ENCODE data around the gene ZNF341.
"Not testable (repeated sequence)": the region's sequence is repeated elsewhere in the genome, so short reads cannot be mapped to it uniquely, and the experiment has no call there.

ZNF341 gene

DNA sequence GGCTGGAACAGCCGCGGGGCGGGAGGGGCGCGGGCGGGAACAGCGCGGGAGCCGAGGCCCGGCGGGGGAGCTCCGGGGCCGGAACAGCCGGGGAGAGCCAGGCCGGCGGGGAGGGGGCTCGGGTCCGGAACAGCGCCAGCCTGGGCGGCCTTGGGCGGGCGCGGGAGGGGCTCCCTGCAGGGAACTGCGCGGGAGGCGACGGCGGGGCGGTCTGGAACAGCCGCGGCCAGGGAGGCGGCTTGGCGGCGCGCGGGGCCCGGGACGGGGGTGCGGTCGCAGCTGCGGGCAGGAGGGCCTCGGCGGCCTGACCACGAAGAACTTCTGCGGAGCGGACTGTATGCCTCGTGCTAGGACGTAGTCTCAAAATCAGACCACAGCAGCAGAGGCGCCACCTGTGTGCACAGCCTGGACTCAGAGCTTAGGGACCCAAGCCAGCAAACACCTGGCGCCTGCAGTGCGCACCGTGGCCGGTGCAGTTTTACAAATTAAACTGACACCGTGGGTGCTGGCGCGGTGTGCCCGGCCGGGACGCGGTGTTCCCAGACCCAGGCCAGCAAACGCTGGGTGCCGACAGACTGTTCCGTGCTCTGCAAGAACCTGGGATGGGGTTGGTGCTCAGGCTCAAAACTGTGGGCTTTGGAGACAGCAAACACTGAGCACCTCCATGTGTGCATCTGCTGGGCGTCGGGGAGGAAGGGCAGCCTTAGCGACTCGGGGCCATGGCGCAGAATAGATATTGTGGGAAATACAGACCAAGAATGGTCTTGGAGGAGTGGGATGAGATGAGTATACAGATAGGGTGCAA, 572 bp downstream of the ZNF341 start:
- peak; percentile 83 for DNase-seq

DNA sequence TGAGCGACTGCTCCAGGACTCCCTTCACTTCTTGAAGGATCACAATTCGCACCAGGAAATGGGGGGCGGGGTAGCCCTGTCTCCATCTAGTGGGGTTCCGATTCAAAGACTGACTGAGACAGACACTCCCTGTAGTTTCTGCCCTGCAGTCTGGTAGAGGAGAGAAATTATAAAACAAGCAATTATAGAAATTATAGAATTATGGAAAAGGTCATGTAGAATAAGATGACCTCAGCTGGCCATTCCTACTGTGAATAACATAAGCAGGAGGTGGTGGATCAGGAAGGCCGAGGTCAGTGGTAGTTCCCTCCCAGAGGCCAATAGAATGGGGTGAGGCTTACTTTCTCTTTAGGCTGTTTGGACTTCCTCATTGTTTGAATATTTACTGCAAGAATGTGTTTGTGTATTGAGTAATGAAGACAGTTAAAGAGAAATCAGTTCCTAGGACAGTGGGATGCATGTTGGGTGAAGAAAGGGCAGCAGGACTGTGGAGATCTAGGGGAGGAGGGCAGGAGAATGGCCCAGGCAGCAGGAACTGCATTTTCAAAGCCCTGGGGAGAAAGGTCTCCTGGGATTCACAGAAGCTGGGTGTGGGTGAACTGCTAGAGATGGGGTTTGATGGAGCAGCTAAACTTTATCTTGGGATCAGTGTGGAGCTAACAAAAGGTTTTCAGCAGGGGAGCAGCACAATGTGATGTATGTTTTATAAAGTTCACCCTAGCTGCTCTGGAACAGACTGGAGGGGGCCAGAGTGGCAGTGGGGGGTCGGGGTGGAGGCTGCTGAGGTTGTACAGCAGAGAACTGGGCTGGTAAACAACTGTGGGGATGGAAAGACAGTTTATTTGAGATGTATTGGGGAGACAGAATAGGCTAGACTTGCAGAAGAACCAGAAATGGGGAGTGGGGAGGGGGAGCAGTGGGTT, 2.1 kb downstream of the ZNF341 start:
- no peak for DNase-seq

- no peak for DNase-seq
Measured at GRCh38 chr20:33736962-33737361, 5.2 kb downstream of the ZNF341 start.

- no peak for DNase-seq
Measured at GRCh38 chr20:33739493-33739892, 7.7 kb downstream of the ZNF341 start.

GRCh38 chr20:33740189-33740588, 8.4 kb downstream of the ZNF341 start:
- DNase-seq, result no peak

DNA sequence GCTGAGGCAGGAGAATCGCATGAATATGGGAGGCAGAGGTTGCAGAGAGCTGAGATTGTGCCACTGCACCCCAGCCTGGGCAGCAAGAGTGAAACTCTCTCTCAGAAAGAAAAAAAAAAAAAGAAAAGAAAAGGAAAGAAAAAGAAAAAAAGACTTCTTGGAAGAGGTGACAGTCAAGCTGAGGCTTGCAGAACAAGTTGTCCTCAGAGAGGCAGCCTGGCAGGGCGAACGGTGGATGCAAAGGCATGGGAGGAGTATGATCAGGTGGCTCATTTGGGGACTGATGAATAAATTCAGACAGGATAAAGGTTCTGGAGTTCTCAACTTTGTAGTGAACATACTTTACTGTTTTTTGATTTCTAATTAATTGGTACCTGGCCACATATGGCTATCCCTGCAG, 12.4 kb downstream of the ZNF341 start:
- no peak for DNase-seq

DNA sequence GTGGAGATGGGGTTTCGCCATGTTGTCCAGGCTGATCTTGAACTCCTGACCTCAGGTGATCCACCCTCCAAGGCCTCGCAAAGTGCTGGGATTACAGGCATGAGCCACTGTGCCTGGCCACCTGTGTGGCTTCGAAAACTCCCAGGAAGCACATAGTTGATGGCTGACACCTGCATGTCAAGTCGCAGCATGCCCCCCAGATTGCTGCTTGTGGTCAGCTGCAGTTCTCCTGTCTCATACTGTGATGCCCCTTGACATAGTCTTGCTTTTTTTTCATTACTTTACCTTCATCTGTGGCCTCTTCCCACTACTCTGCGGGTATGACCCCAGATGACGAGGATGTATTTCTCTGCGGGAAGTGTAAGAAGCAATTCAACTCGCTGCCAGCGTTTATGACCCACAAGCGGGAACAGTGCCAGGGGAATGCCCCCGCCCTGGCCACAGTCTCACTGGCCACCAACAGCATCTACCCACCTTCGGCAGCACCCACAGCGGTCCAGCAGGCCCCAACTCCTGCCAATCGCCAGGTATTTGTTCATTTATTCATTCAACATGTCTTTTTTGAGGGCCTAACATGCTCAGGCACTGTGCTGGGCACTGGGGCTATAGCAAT, 13.1 kb downstream of the ZNF341 start:
- no peak for DNase-seq

DNA sequence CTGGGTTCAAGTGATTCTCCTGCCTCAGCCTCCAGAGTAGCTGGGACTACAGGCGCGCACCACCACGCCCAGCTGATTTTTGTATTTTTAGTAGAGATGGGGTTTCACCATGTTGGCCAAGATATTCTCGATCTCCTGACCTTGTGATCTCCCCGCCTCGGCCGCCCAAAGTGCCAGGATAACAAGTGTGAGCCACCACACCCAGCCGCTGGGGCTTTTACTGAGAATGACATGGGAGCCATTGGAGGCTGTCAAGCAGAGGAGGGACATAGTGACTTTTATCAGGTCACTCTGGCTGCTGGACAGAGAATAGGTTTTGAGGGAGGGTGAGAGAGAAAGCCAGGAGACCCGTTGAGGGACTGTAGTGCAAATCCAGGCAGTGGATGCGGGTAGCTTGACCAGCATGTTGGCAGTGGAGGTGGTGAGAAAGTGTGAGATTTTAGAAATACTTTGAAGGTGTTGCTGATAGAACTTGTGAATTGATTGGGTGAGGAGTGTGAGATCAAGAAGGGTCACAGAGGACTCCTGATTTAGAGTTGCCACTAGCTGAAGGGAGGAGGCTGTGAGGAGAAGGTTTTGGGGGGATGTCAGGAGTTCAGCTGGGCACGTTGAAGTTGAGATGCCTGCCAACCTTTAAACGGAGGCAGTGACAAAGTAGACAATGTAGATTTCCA, 14.7 kb downstream of the ZNF341 start:
- no peak for DNase-seq

GRCh38 chr20:33751775-33752174, 20.0 kb downstream of the ZNF341 start:
- no peak for DNase-seq

DNA sequence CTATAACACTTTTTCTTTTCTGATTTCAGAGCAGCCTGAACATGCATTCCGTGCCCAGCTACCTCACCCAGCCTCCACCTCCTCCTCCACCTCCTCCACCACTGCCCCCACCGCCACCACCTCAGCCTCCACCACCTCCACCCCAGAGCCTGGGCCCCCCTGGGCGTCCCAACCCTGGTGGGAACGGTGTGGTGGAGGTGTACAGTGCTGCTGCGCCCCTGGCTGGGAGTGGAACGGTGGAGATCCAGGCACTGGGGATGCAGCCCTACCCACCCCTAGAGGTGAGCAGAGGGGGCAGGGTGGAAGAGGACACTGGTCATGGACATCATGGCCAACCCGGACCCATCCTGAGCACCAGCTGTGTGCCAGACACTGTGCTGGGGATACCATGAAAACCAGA, 21.3 kb downstream of the ZNF341 start:
- no peak for DNase-seq

DNA sequence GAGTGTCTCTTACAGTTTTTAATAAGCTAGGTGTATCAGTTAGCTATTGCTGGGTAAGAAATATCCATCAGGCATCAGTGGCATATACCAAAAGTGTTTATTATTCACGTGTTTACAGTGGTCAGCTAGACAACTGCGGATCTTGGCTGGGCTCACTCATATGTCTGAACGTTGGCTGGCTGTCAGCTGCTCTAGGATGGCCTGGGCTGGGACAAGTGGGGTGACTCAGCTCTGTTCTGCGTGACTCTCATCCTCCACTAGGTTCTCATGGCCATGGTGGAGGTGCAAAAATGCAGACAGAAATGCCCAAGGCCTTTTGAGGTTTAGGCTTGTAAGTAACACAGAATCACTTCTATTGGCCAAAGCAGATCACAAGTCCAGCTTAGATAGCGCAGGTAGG, 22.0 kb downstream of the ZNF341 start:
- DNase-seq, result no peak

DNA sequence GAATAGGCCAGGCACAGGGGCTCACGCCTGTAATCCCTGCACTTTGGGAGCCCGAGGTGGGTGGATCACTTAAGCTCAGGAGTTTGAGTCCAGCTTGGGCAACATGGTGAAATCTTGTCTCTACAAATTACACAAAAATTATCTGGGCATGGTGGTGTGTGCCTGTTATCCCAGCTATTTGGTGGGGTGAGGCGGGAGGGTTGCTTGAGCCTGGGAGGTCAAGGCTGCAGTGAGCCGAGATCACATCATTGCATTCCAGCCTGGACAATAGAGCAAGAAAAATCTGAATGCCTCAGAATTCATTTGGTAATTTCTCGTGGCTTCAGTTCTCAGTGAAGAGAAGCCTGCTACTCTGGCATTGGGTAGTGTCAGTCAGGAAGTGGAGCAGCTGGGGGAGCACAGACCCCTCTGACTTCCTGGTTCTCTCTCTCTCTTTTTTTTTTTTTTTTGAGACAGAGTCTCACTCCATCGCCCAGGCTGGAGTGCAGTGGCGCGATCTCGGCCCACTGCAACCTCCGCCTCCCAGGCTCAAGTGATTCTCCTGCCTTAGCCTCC, 24.2 kb downstream of the ZNF341 start:
- not testable (repeated sequence) for DNase-seq

GRCh38 chr20:33757046-33757445, 25.2 kb downstream of the ZNF341 start:
- no peak for DNase-seq

GRCh38 chr20:33757458-33757857, 25.7 kb downstream of the ZNF341 start:
- no peak for DNase-seq

- DNase-seq, result no peak
Measured at GRCh38 chr20:33761698-33762250, 30.0 kb downstream of the ZNF341 start.

GRCh38 chr20:33765099-33765498, 33.3 kb downstream of the ZNF341 start:
- no peak for DNase-seq

DNA sequence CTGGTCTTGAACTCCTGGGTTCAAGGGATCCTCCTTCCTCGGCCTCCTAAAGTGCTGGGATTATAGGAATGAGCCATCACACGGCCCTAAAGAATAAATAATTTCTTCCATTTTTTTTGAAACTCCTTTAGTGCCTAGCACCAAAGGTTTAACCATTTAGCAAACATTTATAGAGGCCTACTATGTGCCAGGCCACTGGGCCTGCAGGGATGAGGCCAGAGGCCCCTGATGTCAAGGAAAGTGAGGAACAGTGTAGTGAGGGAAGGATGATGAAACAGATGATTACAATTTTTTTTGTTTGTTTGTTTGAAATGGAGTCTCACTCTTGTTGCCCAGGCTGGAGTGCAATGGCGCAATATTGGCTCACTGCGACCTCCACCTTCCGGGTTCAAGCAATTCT, 33.8 kb downstream of the ZNF341 start:
- DNase-seq, result no peak

GRCh38 chr20:33766686-33767085, 34.9 kb downstream of the ZNF341 start:
- no peak for DNase-seq

GRCh38 chr20:33767777-33768138, 36.0 kb downstream of the ZNF341 start:
- no peak for DNase-seq

- DNase-seq, result no peak
Measured at GRCh38 chr20:33769043-33769442, 37.2 kb downstream of the ZNF341 start.

- DNase-seq, result no peak
Measured at GRCh38 chr20:33770005-33770404, 38.2 kb downstream of the ZNF341 start.

DNA sequence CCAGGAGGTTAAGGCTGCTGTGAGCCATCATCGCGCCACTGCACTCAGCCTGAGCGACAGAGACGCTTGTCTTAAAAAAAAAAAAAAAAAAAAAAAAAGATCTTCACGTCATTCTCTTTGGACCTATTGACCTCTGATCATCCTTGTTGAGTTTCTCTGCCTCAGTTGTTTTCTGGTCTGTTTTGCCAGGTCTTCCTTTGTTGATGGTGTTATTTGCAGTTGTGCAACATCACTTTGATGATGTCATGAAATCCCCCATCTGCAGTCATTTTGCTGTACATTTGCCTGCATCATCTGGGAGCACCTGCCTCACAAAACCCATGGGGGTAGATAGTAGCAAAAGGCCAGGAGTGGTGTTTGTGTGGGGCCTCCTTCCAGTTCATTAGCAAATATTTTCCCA, 40.1 kb downstream of the ZNF341 start:
- no peak for DNase-seq

Data from activated CD4-positive, alpha-beta T cell treated with anti-CD3 and anti-CD28 coated beads for 48 hours (primary cell).